GM21723 (cell line): ENCODE measurements around the gene MAPRE2.
"Not testable (repeated sequence)": the region's sequence is repeated elsewhere in the genome, so short reads cannot be mapped to it uniquely, and the experiment has no call there.

Source experiments
- ATAC-seq: cut with Tn5 transposase; IDR thresholded peaks from one replicate; pipeline ENCODE4 v1.9.1; 2021; ENCODE audit warnings: mild to moderate bottlenecking, moderate library complexity; ENCODE audit not compliant: unreplicated experiment

Gene MAPRE2

GRCh38 chr18:35088921-35089320 lies 47.7 kb downstream of the MAPRE2 start:
- ATAC-seq = no peak

- ATAC-seq = no peak
These were observed 48.2 kb downstream of the MAPRE2 start for GRCh38 chr18:35089382-35089781.

DNA sequence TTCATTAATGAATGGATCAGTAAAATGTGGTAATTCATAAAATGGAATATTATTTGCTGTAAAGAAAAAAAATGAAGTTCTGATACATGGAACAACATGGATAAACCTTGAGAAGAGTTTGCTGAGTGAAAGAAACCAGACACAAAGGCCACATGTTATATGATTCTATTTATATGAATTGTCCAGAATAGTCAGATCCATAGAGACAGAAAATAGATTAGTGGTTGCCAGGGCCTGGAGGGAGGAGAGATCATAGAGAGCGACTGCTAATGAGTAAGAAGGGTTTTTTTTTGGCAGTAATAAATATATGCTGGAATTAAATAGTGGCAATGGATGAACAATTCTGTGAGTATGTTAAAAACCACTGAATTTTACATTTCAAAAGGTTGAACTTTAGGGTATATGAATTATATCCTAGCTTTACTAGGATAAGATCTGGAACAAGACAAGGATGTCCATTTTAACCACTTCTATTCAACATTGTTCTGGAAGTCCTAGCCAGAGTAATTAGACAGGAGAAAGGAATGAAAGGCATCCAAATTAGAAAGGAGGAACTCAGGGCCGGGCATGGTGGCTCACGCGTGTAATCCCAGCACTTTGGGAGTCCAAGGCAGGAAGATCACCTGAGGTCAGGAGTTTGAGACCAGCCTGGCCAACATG lies 48.8 kb downstream of the MAPRE2 start:
- no peak for ATAC-seq

DNA sequence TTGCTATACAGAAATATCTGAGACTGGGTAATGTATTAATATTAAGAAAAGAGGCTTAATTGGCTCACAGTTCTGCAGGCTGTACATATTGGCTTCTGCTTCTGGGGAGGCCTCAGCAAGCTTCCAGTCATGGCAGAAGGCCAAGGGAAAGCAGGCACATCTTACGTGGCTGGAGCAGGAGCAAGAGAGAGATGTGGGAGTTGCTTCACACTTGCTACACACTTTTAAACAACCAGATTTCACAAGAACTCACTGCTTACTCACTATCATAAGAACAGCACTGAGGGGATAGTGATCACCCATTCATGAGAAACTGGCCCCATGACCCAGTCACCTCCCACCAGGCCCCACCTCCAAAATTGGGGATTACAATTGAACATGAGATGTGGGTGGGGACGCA lies 50.6 kb downstream of the MAPRE2 start:
- no peak for ATAC-seq

DNA sequence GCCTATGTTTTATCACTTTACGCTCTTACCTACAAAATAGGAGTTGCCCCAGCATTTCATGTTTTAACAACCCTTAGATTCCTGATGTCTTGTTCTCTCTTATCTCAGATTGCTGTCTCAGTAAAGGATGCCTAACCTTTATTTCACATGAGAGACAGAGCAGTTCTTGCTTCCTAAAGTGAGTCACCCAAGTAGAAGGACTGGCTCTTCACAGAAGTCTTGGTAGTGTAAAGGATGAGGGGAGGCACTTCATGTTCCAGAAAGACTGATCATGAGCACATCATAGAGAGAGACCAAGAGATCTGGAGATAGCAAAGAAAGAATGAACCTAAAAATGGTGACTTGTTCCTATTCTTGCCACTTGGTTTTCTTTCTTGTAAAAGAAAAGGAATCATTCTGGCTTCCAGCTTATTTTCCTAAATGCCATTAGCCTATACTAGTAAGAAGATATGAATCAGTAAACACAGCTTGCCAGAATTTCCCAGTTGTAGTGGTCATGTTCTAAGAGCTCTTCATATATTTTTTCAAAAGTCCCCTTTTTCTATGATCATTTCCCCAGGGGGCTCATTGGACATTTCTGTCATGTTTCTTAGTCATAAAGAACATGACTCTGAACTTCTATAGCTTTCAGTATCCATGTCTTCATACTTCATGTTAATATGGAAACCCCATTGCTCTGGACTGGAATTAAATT lies 54.9 kb downstream of the MAPRE2 start:
- peak; percentile 72 for ATAC-seq

DNA sequence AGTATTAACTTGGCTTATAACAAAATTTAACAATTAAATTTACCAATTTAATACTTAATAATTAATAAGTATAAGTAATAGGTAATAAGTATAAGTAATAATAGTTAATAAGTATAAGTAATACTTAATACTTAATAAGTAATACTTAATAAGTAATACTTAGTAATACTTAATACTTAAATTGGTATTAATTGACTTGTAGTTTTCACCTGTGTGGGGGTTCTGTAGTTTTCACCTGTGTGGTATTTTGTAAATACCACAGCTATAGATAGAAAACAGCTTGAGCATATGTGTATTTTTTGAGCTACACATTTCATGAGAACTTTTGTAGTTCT lies 55.4 kb downstream of the MAPRE2 start:
- no peak for ATAC-seq

- ATAC-seq = no peak
These were observed 56.0 kb downstream of the MAPRE2 start for GRCh38 chr18:35097195-35097594.

GRCh38 chr18:35097763-35098162 lies 56.5 kb downstream of the MAPRE2 start:
- no peak for ATAC-seq

- ATAC-seq = no peak
These were observed 58.7 kb downstream of the MAPRE2 start for GRCh38 chr18:35099911-35100310.

GRCh38 chr18:35104391-35105051 lies 63.3 kb downstream of the MAPRE2 start:
- ATAC-seq = no peak

DNA sequence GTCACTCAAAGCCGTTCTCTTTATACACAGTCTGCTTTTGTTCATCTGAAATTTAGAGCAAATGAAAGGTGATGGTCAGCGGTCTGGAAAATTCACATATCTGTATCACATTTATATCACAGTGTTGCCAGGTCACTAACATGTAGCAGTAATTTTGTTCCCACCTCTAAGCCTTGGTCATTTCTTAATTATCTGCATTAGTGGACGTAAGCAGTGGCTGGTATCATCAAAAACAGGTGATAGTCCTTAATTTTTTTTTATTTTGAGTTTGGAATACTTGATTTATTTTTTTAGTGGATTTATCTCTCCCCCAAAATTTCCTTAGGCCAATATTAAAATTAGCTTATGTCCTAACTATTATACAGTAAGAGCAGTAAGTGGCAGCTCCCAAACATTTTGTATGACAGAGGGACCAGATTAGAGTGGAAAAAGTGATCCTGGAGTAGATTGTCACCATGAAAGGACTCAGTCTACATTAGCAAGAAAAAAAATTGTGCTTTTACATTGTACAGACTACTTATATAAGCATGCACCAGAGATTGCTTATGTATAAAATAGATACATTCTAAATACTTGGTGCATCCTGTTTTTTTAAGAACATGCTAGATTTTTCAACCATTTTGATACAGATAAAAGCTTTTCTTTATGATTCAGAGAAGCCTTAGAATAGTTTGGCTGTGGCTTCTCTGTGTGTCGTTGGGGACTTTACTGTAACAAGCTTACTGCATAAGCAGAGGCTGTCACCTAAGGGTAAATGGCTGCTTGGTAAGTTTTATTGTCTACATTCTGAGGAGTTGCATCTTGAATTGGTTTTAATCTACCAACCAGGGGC lies 65.0 kb downstream of the MAPRE2 start:
- ATAC-seq = no peak

DNA sequence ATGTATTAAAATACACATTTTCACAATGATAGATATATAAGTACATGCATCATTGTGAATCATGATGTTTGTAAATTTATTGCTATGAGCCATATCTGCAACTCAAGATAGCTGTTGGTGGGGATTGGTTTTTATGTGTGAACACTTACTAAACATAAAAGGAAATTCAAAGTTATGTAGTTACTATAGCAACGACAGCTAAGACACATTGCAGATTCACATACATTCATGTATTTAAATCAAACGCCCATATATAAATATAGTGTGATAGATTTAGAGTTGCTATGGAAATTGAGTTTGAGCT lies 65.6 kb downstream of the MAPRE2 start:
- ATAC-seq = no peak

- no peak for ATAC-seq
These were observed 66.0 kb downstream of the MAPRE2 start for GRCh38 chr18:35107216-35107615.

DNA sequence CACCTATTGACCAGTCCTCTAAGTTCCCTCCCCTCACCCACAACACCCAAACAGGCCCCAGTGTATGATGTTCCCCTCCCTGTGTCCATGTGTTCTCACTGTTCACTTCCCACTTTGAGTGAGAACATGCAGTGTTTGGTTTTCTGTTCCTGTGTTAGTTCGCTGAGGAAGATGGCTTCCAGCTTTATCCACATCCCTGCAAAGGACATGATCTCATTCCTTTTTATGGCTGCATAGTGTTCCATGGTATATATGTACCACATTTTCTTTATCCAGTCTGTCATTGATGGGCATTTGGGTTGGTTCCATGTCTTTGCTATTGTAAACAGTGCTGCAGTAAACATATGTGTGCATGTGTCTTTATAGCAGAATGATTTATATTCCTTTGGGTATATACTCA lies 66.9 kb downstream of the MAPRE2 start:
- ATAC-seq = not testable (repeated sequence)

DNA sequence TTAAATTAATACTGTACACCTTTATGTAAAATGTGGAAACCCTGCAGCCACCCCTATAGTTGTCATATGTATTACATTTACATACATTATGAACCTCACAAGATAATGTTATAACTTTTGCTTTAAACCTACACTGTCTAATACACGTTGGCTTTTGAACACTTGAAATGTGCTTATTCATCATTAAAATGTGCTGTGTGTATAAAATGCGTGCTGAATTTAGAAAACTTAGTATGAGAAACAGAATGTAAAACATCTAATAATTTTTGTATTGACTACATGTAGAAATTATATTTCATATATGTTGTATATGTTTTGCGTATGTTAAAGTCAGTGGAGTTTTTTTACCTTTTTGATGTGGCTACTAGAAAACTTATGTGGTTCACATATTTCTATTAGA lies 68.8 kb downstream of the MAPRE2 start:
- ATAC-seq = no peak

GRCh38 chr18:35110554-35111485 lies 69.6 kb downstream of the MAPRE2 start:
- no peak for ATAC-seq

DNA sequence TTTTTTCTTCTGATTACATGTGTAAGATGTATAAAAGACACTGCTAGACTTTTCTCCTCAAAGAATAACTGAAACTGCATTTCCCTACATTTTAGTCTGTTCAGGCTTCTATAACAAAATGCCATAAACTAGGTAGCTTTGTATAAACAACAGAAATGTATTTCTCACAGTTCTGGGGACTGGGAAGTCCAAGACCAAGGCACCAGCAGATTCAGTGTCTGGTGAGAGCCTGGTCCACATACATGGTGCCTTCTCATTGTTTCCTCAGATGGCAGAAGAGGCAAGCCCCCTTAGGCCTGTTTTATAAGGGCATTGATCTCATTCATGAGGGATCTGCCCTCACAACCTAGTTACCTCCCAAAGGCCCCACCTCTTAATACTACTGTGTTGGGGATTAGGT lies 71.5 kb downstream of the MAPRE2 start:
- ATAC-seq = no peak

DNA sequence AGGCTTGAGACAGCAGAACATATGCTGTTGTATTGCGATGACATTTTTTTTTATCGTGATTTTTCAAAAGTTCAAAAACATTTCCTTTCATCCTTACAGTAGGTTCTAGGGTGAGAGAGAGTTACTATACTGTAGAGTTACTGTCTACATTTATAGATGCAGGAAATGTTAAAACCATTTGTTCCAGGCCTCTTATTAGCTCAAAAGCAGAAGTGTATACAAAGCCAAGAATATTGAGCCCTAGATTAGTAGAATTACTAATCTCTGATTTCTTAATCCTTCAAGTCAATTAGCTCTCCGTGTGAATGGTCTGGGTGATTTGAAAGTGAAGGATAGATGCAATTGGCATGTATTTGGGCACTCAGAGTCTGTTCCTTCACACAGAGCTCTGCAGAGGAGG lies 73.1 kb downstream of the MAPRE2 start:
- no peak for ATAC-seq

DNA sequence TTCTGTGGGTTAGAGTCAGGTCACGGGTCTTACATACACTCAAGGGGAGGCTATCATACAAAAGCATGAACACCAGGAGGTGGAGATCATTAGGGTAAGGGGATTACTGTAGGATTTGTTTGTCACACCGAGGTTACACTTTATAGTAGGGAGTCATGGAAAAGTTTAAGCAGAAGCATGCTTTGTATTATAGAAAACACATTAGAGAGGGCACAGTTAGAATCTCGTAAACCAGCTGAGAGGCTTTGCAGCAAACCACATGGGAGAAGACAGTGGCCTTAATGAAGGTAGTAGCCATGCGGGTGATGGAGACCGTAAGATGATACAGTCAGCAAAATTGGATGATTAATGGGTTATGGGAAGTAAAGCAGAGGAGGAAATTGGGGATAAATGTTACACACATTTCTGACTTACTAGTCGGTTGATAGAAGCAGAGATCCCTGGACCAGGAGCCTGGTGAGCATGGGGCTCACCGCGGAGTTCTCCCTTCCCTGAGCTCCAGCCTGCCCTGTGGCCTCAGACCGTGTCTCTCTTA lies 75.6 kb downstream of the MAPRE2 start:
- no peak for ATAC-seq

DNA sequence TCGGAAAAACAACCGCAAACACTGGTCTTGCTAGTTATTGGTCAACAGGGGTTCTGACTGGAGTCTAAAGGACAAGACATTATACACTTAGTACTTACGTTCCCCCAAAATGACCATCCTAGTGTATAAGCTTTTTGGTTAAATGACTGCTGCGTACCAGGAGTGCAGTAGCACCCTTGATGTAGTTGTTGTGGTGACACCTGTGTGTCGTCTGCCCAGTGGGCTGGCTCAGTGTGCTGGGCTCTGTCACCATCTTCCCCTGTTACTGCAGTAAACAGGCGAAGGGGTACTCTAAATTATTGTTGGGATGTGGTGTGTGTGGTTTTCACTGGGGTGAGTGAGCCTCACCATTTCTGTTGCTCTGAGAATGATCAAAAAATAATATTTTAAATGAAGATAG lies 76.2 kb downstream of the MAPRE2 start:
- ATAC-seq = no peak
